ENCODE measurements around the gene ITPR3. TPM values are rescaled to one million over a fixed set of nuclear protein-coding genes. Genes with fewer than 3 reads are reported as not detected.

ITPR3 gene
- total and polyA plus RNA-seq, 2 experiments from 2014 or later = 4.9 to 10.4 TPM

DNA sequence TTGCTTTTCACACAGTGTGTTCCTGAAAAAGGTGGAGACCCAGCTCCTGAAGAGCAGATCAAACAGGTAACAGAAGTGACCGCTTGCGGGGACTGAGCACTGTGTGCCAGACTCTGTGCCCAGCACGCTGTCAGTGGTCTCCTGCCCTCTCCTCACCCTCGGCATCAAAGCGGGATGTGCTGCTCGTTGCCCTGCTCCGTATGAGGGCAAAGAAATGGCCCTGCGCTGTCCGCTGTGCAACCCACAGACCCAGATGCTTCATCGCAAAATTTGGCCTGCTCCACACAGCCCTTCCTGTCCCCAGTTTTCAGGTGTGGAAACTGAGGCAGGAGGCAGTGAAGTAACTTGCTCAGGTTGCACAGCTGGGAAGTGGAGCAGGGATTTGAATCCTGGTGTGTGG, 76.7 kb downstream of the ITPR3 start:
- Histone ChIP-seq H2AFZ (no peak overlapping the region), H3K4me2 (ENCODE audit: unreplicated experiment) (no peak overlapping the region), H3K9me3 (ENCODE audit: low read depth) (no peaks in the 10 kb centered on the region), H3K79me2 (ENCODE audit: insufficient read depth) (no peaks in the 10 kb centered on the region), H3K27ac (no peak overlapping the region), H3F3A (ENCODE audit: insufficient read depth) (peaks cover 43% of the 10 kb centered on the region), H3K9ac (no peak overlapping the region), H3K36me3 (ENCODE audit: low read depth) (peaks cover 12% of the 10 kb centered on the region; the same call in 1 of the 2 replicates), H3K27me3 (replicated peaks; ENCODE audit: insufficient read depth) (no peaks in the 10 kb centered on the region), H3K9me2 (ENCODE audit: insufficient read depth) (no peaks in the 10 kb centered on the region), H3K4me1 (ENCODE audit: insufficient read depth) (peaks cover 49% of the 10 kb centered on the region), H4K20me1 (ENCODE audit: insufficient read depth) (no peaks in the 10 kb centered on the region), H3K4me3 (no peak overlapping the region)
- whole genome bisulfite sequencing, 2 experiments (ENCODE audit: low coverage in 1 of 2, low lambda C conversion rate in 2 of 2, missing lambda C conversion rate in 2 of 2) = 97% methylated on average over 10 of the region's 10 CpGs
- no peak for TF ChIP-seq EZH2 (IDR thresholded peaks at IDR 0.05; ENCODE audit: insufficient read depth, poor library complexity, severe bottlenecking)
- no peak for TF ChIP-seq EZH2phosphoT487 (IDR thresholded peaks at IDR 0.05; ENCODE audit: insufficient read depth, low read depth)
- in situ Hi-C loops (cut with MboI) = no loop called here
- DNase-seq = no peak

DNA sequence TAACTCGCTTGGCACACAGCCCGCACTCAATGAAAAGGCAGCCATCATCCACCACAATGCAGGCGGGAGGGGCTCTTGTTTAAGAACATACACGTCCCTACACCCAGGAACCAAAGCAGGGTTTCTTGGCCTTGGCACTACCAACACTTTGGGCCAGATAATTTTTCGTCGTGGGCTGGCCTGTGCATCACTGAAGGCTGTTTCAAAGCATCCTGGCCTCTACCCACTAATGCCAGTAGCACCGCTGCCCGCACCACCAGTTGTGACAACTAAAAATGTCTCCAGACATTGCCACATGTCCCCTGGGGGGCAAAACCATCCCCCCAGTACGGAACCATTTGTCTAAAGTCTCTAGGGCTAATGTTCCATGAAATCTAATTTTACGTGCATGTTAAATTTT, 77.4 kb downstream of the ITPR3 start:
- no peaks in the 10 kb centered on the region for H3K9me3 ChIP-seq (ENCODE audit: low read depth)
- no peaks in the 10 kb centered on the region for H4K20me1 ChIP-seq (ENCODE audit: insufficient read depth)
- no peak overlapping the region for H3K4me3 ChIP-seq
- no peaks in the 10 kb centered on the region for H3K27me3 ChIP-seq (replicated peaks; ENCODE audit: insufficient read depth)
- H3K4me2 ChIP-seq (ENCODE audit: unreplicated experiment) = no peak overlapping the region
- H3F3A ChIP-seq (ENCODE audit: insufficient read depth) = peaks cover 39% of the 10 kb centered on the region
- H3K79me2 ChIP-seq (ENCODE audit: insufficient read depth) = no peaks in the 10 kb centered on the region
- H3K9ac ChIP-seq = no peak overlapping the region
- 78 to 79% methylated on average over 10 of the region's 10 CpGs for WGBS, 2 experiments (ENCODE audit: low coverage in 1 of 2, low lambda C conversion rate in 2 of 2, missing lambda C conversion rate in 2 of 2)
- H3K9me2 ChIP-seq (ENCODE audit: insufficient read depth) = no peaks in the 10 kb centered on the region
- no peak overlapping the region for H2AFZ ChIP-seq
- no peak for DNase-seq
- H3K4me1 ChIP-seq (ENCODE audit: insufficient read depth) = peaks cover 44% of the 10 kb centered on the region
- H3K36me3 ChIP-seq (ENCODE audit: low read depth) = peaks cover 12% of the 10 kb centered on the region; the same call in 1 of the 2 replicates
- H3K27ac ChIP-seq = no peak overlapping the region
- in situ Hi-C loops (cut with MboI) = no loop called here
- TF ChIP-seq EZH2phosphoT487 (IDR thresholded peaks at IDR 0.05; ENCODE audit: insufficient read depth, low read depth) (no peak), EZH2 (IDR thresholded peaks at IDR 0.05; ENCODE audit: insufficient read depth, poor library complexity, severe bottlenecking) (no peak)

- Histone ChIP-seq H3K4me1 (ENCODE audit: insufficient read depth) (peaks cover 38% of the 10 kb centered on the region), H3K79me2 (ENCODE audit: insufficient read depth) (no peaks in the 10 kb centered on the region), H3F3A (ENCODE audit: insufficient read depth) (peaks cover 33% of the 10 kb centered on the region), H3K4me2 (ENCODE audit: unreplicated experiment) (no peak overlapping the region), H3K27ac (no peak overlapping the region), H3K4me3 (no peak overlapping the region), H3K9me3 (ENCODE audit: low read depth) (no peaks in the 10 kb centered on the region), H2AFZ (no peak overlapping the region), H3K27me3 (replicated peaks; ENCODE audit: insufficient read depth) (no peaks in the 10 kb centered on the region), H3K36me3 (ENCODE audit: low read depth) (peaks cover 12% of the 10 kb centered on the region; the same call in 1 of the 2 replicates), H3K9ac (no peak overlapping the region), H3K9me2 (ENCODE audit: insufficient read depth) (no peaks in the 10 kb centered on the region), H4K20me1 (ENCODE audit: insufficient read depth) (no peaks in the 10 kb centered on the region)
- 76 to 80% methylated on average over 8 of the region's 8 CpGs for WGBS, 2 experiments (ENCODE audit: low coverage in 1 of 2, low lambda C conversion rate in 2 of 2, missing lambda C conversion rate in 2 of 2)
- no peak for TF ChIP-seq EZH2phosphoT487 (IDR thresholded peaks at IDR 0.05; ENCODE audit: insufficient read depth, low read depth)
- TF ChIP-seq EZH2 (IDR thresholded peaks at IDR 0.05; ENCODE audit: insufficient read depth, poor library complexity, severe bottlenecking) = no peak
- in situ Hi-C loops (cut with MboI) = no loop called here
- no peak for DNase-seq
Observed at GRCh38 chr6:33699131-33699530, 78.0 kb downstream of the ITPR3 start.

DNA sequence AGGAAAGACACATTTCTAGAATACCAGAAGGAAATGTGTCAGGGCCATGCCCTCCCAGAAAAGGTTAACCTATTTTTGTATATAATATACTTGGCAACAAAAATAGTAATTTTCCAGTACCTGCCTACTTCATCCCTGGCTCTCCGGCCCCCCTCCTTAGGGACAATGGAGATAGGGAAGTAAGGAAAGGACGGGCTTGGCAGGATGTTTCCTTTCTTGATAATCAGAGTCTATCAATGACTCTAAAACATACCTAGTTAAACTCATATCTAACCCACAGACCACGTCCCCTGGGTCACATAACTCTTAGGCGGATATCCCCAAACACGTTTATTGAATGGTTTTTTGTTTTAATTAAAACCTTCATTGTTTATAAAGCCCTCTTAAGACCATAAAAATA, 78.6 kb downstream of the ITPR3 start:
- TF ChIP-seq EZH2phosphoT487 (IDR thresholded peaks at IDR 0.05; ENCODE audit: insufficient read depth, low read depth) (no peak), EZH2 (IDR thresholded peaks at IDR 0.05; ENCODE audit: insufficient read depth, poor library complexity, severe bottlenecking) (no peak)
- no peak overlapping the region for H3K4me3 ChIP-seq
- no peak for DNase-seq
- H3K36me3 ChIP-seq (ENCODE audit: low read depth) = peaks cover 12% of the 10 kb centered on the region; the same call in 1 of the 2 replicates
- H3K9me2 ChIP-seq (ENCODE audit: insufficient read depth) = no peaks in the 10 kb centered on the region
- H2AFZ ChIP-seq = no peak overlapping the region
- H3K9me3 ChIP-seq (ENCODE audit: low read depth) = no peaks in the 10 kb centered on the region
- no peak overlapping the region for H3K9ac ChIP-seq
- in situ Hi-C loops (cut with MboI) = loop anchor here (10.0 kb wide), 1 partner anchor 115 kb away; the partner anchor contains the start of gene BAK1
- H4K20me1 ChIP-seq (ENCODE audit: insufficient read depth) = no peaks in the 10 kb centered on the region
- no peak overlapping the region for H3K4me2 ChIP-seq (ENCODE audit: unreplicated experiment)
- H3K27ac ChIP-seq = no peak overlapping the region
- no peaks in the 10 kb centered on the region for H3K27me3 ChIP-seq (replicated peaks; ENCODE audit: insufficient read depth)
- H3F3A ChIP-seq (ENCODE audit: insufficient read depth) = peaks cover 31% of the 10 kb centered on the region
- WGBS, 2 experiments (ENCODE audit: low coverage in 1 of 2, low lambda C conversion rate in 2 of 2, missing lambda C conversion rate in 2 of 2) = 89 to 92% methylated on average over 5 of the region's 5 CpGs
- H3K79me2 ChIP-seq (ENCODE audit: insufficient read depth) = no peaks in the 10 kb centered on the region
- H3K4me1 ChIP-seq (ENCODE audit: insufficient read depth) = peaks cover 31% of the 10 kb centered on the region

Measured in GM23248 (cell line).